Upper lobe of right lung (tissue), 1 donor: ENCODE data around the gene SARNP. TPM values are rescaled to one million over a fixed set of nuclear protein-coding genes. Genes with fewer than 3 reads are reported as not detected.

Experiments
- ATAC-seq: fragments of 200-7000 bp; cut with Tn5 transposase; one replicate; pipeline ENCODE4 v1.9.1; 2020; ENCODE audit warnings: mild to moderate bottlenecking, moderate library complexity
- DNase-seq: peaks from one replicate; pipeline ENCODE4 v3.0.0-alpha.2; 2020
- H3K27ac ChIP-seq: fragments of 200-600 bp; one replicate; pipeline ENCODE4 v1.8.0; 2022
- H3K27me3 ChIP-seq: fragments of 200-600 bp; one replicate; pipeline ENCODE4 v1.8.0; 2022; ENCODE audit warnings: mild to moderate bottlenecking
- H3K36me3 ChIP-seq: fragments of 200-600 bp; one replicate; pipeline ENCODE4 v1.8.0; 2022
- H3K4me1 ChIP-seq: fragments of 200-600 bp; one replicate; pipeline ENCODE4 v1.8.0; 2022
- H3K4me3 ChIP-seq: fragments of 200-600 bp; one replicate; pipeline ENCODE4 v1.8.0; 2022; ENCODE audit warnings: mild to moderate bottlenecking
- H3K9me3 ChIP-seq: fragments of 200-600 bp; one replicate; pipeline ENCODE4 v1.8.0; 2022
- intact Hi-C: fragments of 100-400 bp; cut with DNase I; formaldehyde crosslinking; loops from one replicate; pipeline ENCODE4 v1.11.0; 2022
- total RNA-seq: library from RNA; stranded (reverse); fragmentation: NEBNext Ultra II Directional; extraction: Animal tissue kit (Norgen Biotek cat#: 25700); gene quantifications from one replicate; pipeline ENCODE4 v1.2.1, GENCODE V29; 2021
- TF ChIP-seq, protein P1 (sequence below): fragments of 200-600 bp; IDR thresholded peaks from one replicate; pipeline ENCODE4 v1.8.0; 2022; ENCODE audit warnings: antibody characterized with exemption
- donor health status: DM: no; HTN: yes; CAD: no; lungs with severe emphysema.

Gene SARNP
- total RNA-seq, 1 donor from 2014 or later: 43.6 TPM

DNA sequence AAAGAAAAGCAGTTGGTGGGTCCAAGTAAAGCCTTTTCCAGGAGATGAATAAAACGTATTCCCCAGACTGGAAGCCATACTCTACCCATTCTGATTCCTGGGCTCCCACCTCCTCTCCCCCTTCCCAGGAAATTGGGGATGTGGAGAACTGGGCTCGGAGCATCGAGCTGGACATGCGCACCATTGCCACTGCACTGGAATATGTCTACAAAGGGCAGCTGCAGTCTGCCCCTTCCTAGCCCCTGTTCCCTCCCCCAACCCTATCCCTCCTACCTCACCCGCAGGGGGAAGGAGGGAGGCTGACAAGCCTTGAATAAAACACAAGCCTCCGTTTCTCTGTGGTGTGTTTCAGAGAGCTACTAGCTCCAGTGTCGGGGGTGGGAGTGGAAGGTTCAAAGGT is 98.2 kb downstream of the SARNP start:
- H3K4me1 ChIP-seq: peaks cover 51% of the 10 kb centered on the region
- intact Hi-C loops: no loop called here
- DNase-seq: no peak

DNA sequence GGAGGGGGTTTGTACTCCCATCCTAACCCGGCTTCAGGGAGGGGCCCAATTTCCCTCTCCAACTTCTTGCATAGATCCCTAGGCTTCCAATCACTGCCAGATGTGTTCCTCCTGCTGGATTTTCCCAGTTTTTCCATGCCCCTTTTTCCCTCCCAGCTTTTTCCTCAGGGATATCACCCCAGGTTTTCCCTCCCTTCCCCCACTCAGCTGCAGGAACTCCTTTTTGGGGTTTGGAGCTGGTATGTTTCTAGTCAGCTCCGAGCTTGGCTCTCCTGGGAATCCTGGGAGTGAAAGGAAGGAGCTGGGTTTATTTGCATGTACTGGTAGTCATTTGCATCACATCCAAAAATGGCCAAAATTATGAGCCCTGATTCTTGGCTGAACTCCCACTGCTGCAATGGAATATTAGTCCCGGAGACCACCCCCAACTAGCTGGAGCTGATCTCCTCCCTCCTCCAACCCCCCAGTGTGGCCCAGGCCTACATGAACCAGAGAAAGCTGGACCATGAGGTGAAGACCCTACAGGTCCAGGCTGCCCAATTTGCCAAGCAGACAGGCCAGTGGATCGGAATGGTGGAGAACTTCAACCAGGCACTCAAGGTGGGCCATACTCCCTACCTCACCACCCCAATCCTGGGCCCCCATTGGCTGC is 98.8 kb downstream of the SARNP start:
- no peak for DNase-seq
- H3K27me3 ChIP-seq: no peaks in the 10 kb centered on the region
- no peak for ATAC-seq
- TF ChIP-seq, protein P1, sequence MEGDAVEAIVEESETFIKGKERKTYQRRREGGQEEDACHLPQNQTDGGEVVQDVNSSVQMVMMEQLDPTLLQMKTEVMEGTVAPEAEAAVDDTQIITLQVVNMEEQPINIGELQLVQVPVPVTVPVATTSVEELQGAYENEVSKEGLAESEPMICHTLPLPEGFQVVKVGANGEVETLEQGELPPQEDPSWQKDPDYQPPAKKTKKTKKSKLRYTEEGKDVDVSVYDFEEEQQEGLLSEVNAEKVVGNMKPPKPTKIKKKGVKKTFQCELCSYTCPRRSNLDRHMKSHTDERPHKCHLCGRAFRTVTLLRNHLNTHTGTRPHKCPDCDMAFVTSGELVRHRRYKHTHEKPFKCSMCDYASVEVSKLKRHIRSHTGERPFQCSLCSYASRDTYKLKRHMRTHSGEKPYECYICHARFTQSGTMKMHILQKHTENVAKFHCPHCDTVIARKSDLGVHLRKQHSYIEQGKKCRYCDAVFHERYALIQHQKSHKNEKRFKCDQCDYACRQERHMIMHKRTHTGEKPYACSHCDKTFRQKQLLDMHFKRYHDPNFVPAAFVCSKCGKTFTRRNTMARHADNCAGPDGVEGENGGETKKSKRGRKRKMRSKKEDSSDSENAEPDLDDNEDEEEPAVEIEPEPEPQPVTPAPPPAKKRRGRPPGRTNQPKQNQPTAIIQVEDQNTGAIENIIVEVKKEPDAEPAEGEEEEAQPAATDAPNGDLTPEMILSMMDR: no peak
- peaks cover 19% of the 10 kb centered on the region for H3K36me3 ChIP-seq
- H3K9me3 ChIP-seq: no peaks in the 10 kb centered on the region
- H3K4me3 ChIP-seq: no peak overlapping the region
- no peak overlapping the region for H3K27ac ChIP-seq
- intact Hi-C loops: no loop called here
- H3K4me1 ChIP-seq: peaks cover 51% of the 10 kb centered on the region

More for the DNA sequence above, 98.2 kb downstream of the SARNP start:
- TF ChIP-seq, protein P1: no peak
- ATAC-seq: no peak
- Histone ChIP-seq H3K27me3 (no peaks in the 10 kb centered on the region), H3K9me3 (no peaks in the 10 kb centered on the region), H3K36me3 (peaks cover 25% of the 10 kb centered on the region), H3K27ac (no peak overlapping the region), H3K4me3 (no peak overlapping the region)

DNA sequence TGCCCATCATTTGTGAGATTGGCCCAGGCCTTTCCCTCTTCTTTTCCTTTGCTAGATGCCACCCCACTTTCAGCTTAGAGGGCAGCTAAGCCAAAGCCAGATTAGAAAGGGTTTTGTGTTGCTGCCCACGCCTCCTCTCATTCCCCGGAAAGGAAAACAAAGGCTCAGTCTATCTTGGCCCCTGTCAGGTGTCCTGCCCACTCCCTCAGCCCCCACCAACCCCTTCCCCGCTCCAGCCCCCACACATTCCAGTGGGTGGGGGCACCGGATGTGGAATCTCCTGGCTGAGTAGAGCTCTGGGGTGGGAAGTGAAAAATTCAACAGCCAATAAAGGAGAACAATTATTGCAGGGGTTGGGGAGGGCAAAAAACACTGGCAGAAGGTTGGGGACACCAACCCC is 99.5 kb downstream of the SARNP start:
- Histone ChIP-seq H3K9me3 (no peaks in the 10 kb centered on the region), H3K27me3 (no peaks in the 10 kb centered on the region), H3K4me1 (peaks cover 51% of the 10 kb centered on the region), H3K27ac (peak overlapping the region; percentile 92), H3K36me3 (peaks cover 12% of the 10 kb centered on the region), H3K4me3 (no peak overlapping the region)
- intact Hi-C loops: no loop called here
- TF ChIP-seq, protein P1: no peak
- no peak for DNase-seq
- ATAC-seq: no peak

DNA sequence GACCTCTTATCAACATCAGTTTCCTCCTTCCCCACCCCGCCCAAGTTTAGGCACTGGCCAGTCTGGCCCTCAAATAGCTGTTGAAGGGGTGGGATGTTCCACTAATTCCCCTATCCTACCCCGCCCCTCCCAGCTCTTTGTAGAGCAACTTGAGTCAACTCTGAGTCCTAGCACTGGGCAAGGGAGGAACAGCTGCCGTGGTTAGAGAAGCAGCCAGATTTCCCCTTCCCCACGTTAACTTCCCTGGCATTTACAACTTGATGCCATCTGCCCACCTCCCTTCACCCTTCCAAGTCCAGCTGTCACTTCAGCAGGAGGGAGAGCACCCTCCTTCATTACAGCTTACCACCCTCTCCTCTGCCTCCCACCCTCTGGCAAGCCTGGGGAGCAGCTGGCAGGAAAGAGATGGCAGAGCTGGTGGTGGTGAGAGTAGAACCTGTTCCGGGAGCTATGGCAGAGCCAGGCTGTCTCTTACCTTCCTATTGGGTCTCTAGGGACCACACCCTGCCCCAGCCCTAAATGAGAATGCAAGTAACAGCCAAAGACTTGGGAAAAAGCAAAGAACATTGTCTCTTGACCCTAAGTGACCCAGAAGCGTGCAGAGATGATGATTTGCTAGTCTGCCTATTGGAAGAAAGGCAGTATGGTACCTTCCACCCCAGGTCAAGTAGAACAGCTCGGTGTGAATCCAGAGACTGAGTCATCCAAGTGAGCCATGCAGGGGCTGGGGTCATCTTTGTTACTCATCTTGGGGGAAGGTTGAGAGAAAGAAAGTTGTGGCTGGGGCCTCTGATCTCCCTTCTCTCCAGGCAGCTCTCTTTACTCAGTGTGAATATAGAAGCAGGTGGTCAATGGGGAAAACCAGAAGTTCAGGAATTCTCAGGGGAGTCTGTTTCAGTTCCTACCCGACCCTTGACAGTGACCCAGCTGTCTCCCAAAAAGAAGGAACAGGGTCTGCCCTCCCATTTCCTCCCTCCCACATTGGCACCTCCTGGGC is 100.2 kb downstream of the SARNP start:
- H3K27me3 ChIP-seq: no peaks in the 10 kb centered on the region
- H3K4me1 ChIP-seq: peaks cover 51% of the 10 kb centered on the region
- H3K4me3 ChIP-seq: peak overlapping the region; percentile 85
- ATAC-seq (no peak), DNase-seq (no peak)
- TF ChIP-seq, protein P1: no peak
- H3K27ac ChIP-seq: peak overlapping the region; percentile 92
- intact Hi-C loops: no loop called here
- H3K36me3 ChIP-seq: peaks cover 5% of the 10 kb centered on the region
- H3K9me3 ChIP-seq: no peaks in the 10 kb centered on the region

DNA sequence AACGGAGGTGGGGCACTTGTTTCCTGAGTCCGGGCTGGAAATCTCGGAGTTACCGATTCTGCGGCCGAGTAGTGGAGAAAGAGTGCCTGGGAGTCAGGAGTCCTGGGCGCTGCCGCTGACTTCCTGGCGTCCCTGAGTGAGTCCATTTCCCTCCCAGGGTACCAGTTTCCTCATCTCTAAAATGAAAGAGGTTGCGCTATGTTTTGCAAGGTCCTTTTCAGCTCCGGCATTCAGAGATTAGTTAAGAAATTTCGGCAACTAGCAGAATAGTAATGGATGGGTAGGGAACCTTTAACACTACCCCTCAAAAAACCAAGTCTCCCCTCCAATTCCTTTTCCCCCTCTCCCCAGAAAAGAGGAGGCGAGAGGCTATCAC is 101.0 kb downstream of the SARNP start:
- ATAC-seq: peak; percentile 12
- intact Hi-C loops: no loop called here

More for the DNA sequence above, 101.0 kb downstream of the SARNP start:
- Histone ChIP-seq H3K27ac (peak overlapping the region; percentile 92), H3K4me3 (peak overlapping the region; percentile 85), H3K36me3 (peaks cover 5% of the 10 kb centered on the region), H3K9me3 (no peaks in the 10 kb centered on the region), H3K27me3 (no peaks in the 10 kb centered on the region), H3K4me1 (peaks cover 51% of the 10 kb centered on the region)
- no peak for DNase-seq
- TF ChIP-seq, protein P1: no peak
